K562 (cell line): ENCODE data around the gene MALSU1. TPM values are rescaled to one million over a fixed set of nuclear protein-coding genes. Genes with fewer than 3 reads are reported as not detected.

ENCODE experiments used
- CAMTA2 ChIP-seq: fragments of 250-450 bp; sonication (Bioruptor Pico); conservative IDR thresholded peaks from 2 replicates; pipeline ENCODE4 v1.5.1; 2022
- CTBP1 ChIP-seq: fragments of 450-650 bp; IDR thresholded peaks from 2 replicates; pipeline ENCODE4 v1.6.1; 2016; ENCODE audit warnings: borderline replicate concordance
- E2F3 ChIP-seq: fragments of 250-450 bp; sonication (Bioruptor Pico); IDR thresholded peaks from 2 replicates; pipeline ENCODE4 v1.4.0; 2020; ENCODE audit warnings: mild to moderate bottlenecking
- FOSL1 ChIP-seq: fragments of 200-800 bp; sonication (Bioruptor generic); conservative IDR thresholded peaks from 2 replicates; pipeline ENCODE4 v1.6.1; 2016; ENCODE audit warnings: missing genetic modification characterization, missing compliant biosample characterization
- FOXK1 ChIP-seq: sonication (generic); formaldehyde crosslinking; IDR thresholded peaks from 2 replicates; pipeline ENCODE4 v1.8.0; 2022; ENCODE audit warnings: missing genetic modification reagents, mild to moderate bottlenecking, borderline replicate concordance
- NRF1 ChIP-seq, 2 experiments: fragments of 450-650 bp; IDR thresholded peaks in 1 of 2; conservative IDR thresholded peaks in 1 of 2; 2 replicates each; pipeline ENCODE4 v1.6.1; 2014; ENCODE audit warnings: mild to moderate bottlenecking in 2 of 2
- PCBP2 ChIP-seq: fragments of 200-400 bp; formaldehyde crosslinking; IDR thresholded peaks from 2 replicates; pipeline ENCODE4 v1.6.1; 2018; ENCODE audit warnings: low read length, low read depth, mild to moderate bottlenecking, moderate library complexity; ENCODE audit not compliant: poor library complexity, severe bottlenecking
- RBM34 ChIP-seq: fragments of 200-400 bp; formaldehyde crosslinking; IDR thresholded peaks from 2 replicates; pipeline ENCODE4 v1.6.1; 2018; ENCODE audit warnings: low read length, borderline replicate concordance; ENCODE audit not compliant: insufficient read depth
- RUNX1 ChIP-seq: sonication (generic); IDR thresholded peaks from 2 replicates; pipeline ENCODE4 v1.6.1; 2016; ENCODE audit warnings: antibody characterized with exemption, low read depth
- U2AF1 ChIP-seq: fragments of 200-400 bp; formaldehyde crosslinking; optimal IDR thresholded peaks from 2 replicates; pipeline ENCODE3; 2017; ENCODE audit warnings: mild to moderate bottlenecking, low read depth, low read length, moderate library complexity
- WHSC1 ChIP-seq: IDR thresholded peaks from one replicate; pipeline ENCODE4 v1.6.1; 2012; ENCODE audit warnings: low read length, control low read depth, inconsistent platforms
- ZNF12 ChIP-seq: sonication (generic); formaldehyde crosslinking; IDR thresholded peaks from 2 replicates; pipeline ENCODE4 v1.4.0; 2020; ENCODE audit warnings: mild to moderate bottlenecking, missing genetic modification reagents
- ZNF282 ChIP-seq: sonication (generic); formaldehyde crosslinking; IDR thresholded peaks from 2 replicates; pipeline ENCODE4 v1.8.1; 2023; ENCODE audit warnings: missing genetic modification reagents
- ZNF316 ChIP-seq: fragments of 450-650 bp; IDR thresholded peaks from 2 replicates; pipeline ENCODE4 v1.6.1; 2016
- ZNF41 ChIP-seq: fragments of 250-450 bp; sonication (Bioruptor Pico); conservative IDR thresholded peaks from 2 replicates; pipeline ENCODE4 v1.4.0; 2020; ENCODE audit warnings: mild to moderate bottlenecking
- ZNF431 ChIP-seq: sonication (generic); formaldehyde crosslinking; IDR thresholded peaks from 2 replicates; pipeline ENCODE4 v1.8.0; 2022; ENCODE audit warnings: mild to moderate bottlenecking, missing genetic modification reagents
- ZNF586 ChIP-seq: fragments of 450-650 bp; formaldehyde crosslinking; conservative IDR thresholded peaks from 2 replicates; pipeline ENCODE4 v1.4.0; 2020; ENCODE audit warnings: mild to moderate bottlenecking, moderate library complexity
- ZNF830 ChIP-seq: fragments of 250-450 bp; sonication (Bioruptor Pico); IDR thresholded peaks from 2 replicates; pipeline ENCODE4 v1.5.0; 2021; ENCODE audit warnings: mild to moderate bottlenecking
- ZSCAN32 ChIP-seq: fragments of 450-650 bp; formaldehyde crosslinking; IDR thresholded peaks from 2 replicates; pipeline ENCODE4 v1.4.0; 2020; ENCODE audit warnings: mild to moderate bottlenecking, moderate library complexity
- polyA plus RNA-seq, 8 experiments: library from polyadenylated mRNA; depleted of rRNA in 4 of 8; stranded (reverse) in 5 of 8; unstranded in 3 of 8; fragments of >200 nt; fragmentation: Nextera tagmentation in 2 of 8; fragmentation: Illumina TruSeq in 1 of 8; extraction: Ambion mirVana in 2 of 8; extraction: Trizol in 1 of 8; gene quantifications; 2 replicates each; pipeline versions ENCODE4 v1.2.1 to v1.2.3, GENCODE V29; 2011 to 2014; ENCODE audit warnings: inconsistent platforms in 1 of 8, missing spikeins in 1 of 8
- total RNA-seq, 7 experiments: library from RNA; depleted of rRNA in 6 of 7; stranded (reverse); fragments of >200 nt in 6 of 7; fragmentation: Illumina TruSeq in 2 of 7; extraction: Trizol in 2 of 7; gene quantifications; 2 replicates each; pipeline versions ENCODE4 v1.2.1 to v1.2.3, GENCODE V29; 2011 to 2021; ENCODE audit warnings: low replicate concordance in 1 of 7
- TF ChIP-seq, protein P1 (sequence below): fragments of 450-650 bp; IDR thresholded peaks from 2 replicates; pipeline ENCODE4 v1.6.1; 2017; ENCODE audit warnings: mild to moderate bottlenecking, moderate library complexity
- TF ChIP-seq, protein P2 (sequence below), 3 experiments: fragments of 200-800 bp in 1 of 3; sonication (Bioruptor generic) in 1 of 3; sonication (generic) in 1 of 3; formaldehyde crosslinking in 1 of 3; IDR thresholded peaks; 2 replicates each; pipeline versions ENCODE4 v1.6.1 to v1.8.0; 2016 to 2022; ENCODE audit warnings: mild to moderate bottlenecking in 2 of 3, missing compliant biosample characterization in 2 of 3, missing genetic modification characterization in 2 of 3, missing genetic modification reagents in 1 of 3
- TF ChIP-seq, protein P3 (sequence below): fragments of 450-650 bp; formaldehyde crosslinking; IDR thresholded peaks from 2 replicates; pipeline ENCODE4 v1.4.0; 2020; ENCODE audit warnings: mild to moderate bottlenecking, moderate library complexity
- TF ChIP-seq, protein P4 (sequence below): fragments of 250-450 bp; sonication (Bioruptor Pico); IDR thresholded peaks from 2 replicates; pipeline ENCODE4 v1.8.0; 2022; ENCODE audit warnings: inconsistent platforms
- TF ChIP-seq, protein P5 (sequence below): fragments of 450-650 bp; formaldehyde crosslinking; conservative IDR thresholded peaks from 2 replicates; pipeline ENCODE4 v1.4.0; 2022; ENCODE audit warnings: mild to moderate bottlenecking, missing genetic modification characterization

MALSU1 gene
- total and polyA plus RNA-seq, 9 of the 15 experiments (the other 6 are each of a cell fraction or from before 2014, with no cell fraction given): 12.3 to 308 (median 81.2) TPM

DNA sequence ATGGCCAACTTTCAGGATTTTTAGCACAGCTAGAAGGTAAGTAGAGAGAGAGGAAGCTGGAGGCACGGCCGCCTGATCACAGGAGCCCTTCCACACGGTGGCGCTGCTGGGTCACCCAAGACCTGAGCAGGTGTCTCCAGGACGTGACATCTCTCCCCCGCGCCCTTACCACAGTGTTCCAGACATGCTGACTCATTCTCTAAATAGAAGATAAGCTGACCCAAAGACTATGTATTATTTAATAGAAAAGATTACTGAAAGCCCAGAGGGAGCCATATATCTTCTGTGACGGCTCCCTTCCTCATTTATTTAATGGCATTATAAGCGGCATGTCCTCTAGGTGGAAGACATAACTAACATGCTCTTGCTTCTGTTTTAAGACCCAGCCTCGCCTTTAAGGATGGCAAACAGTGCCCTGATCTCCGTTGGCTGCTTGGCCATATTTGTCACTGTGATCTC, 26.0 kb upstream of the MALSU1 start (continued):
- TF ChIP-seq, protein P1, sequence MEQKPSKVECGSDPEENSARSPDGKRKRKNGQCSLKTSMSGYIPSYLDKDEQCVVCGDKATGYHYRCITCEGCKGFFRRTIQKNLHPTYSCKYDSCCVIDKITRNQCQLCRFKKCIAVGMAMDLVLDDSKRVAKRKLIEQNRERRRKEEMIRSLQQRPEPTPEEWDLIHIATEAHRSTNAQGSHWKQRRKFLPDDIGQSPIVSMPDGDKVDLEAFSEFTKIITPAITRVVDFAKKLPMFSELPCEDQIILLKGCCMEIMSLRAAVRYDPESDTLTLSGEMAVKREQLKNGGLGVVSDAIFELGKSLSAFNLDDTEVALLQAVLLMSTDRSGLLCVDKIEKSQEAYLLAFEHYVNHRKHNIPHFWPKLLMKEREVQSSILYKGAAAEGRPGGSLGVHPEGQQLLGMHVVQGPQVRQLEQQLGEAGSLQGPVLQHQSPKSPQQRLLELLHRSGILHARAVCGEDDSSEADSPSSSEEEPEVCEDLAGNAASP: no peak
- no peak for TF ChIP-seq WHSC1
- no peak for TF ChIP-seq ZSCAN32
- no peak for TF ChIP-seq U2AF1
- peak; percentile 83 for TF ChIP-seq CTBP1
- peak; percentile 96 for TF ChIP-seq FOSL1 (tag)
- no peak for TF ChIP-seq E2F3 (CRISPR knock-in tag)
- TF ChIP-seq NRF1 (conservative IDR thresholded peaks at IDR 0.05 in 1 of 2, IDR thresholded peaks at IDR 0.05 in 1 of 2): 0 out of 4 replicates have a peak, but pooled peaks of 1 of the 2 experiments have one; percentile 20
- no peak for TF ChIP-seq CAMTA2 (CRISPR knock-in tag)
- TF ChIP-seq, protein P2, sequence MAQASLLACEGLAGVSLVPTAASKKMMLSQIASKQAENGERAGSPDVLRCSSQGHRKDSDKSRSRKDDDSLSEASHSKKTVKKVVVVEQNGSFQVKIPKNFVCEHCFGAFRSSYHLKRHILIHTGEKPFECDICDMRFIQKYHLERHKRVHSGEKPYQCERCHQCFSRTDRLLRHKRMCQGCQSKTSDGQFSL (CRISPR knock-in tag; IDR thresholded peaks at IDR 0.05): no peak
- TF ChIP-seq, protein P2 (tag; IDR thresholded peaks at IDR 0.05): no peak
- TF ChIP-seq ZNF12: no peak
- 0 out of 2 replicates have a peak, but pooled peaks have one; percentile 10 for TF ChIP-seq FOXK1 (CRISPR knock-in tag)
- TF ChIP-seq ZNF586 (CRISPR knock-in tag): no peak
- TF ChIP-seq ZNF41 (CRISPR knock-in tag): no peak
- TF ChIP-seq ZNF282 (CRISPR knock-in tag): no peak
- TF ChIP-seq, protein P3, sequence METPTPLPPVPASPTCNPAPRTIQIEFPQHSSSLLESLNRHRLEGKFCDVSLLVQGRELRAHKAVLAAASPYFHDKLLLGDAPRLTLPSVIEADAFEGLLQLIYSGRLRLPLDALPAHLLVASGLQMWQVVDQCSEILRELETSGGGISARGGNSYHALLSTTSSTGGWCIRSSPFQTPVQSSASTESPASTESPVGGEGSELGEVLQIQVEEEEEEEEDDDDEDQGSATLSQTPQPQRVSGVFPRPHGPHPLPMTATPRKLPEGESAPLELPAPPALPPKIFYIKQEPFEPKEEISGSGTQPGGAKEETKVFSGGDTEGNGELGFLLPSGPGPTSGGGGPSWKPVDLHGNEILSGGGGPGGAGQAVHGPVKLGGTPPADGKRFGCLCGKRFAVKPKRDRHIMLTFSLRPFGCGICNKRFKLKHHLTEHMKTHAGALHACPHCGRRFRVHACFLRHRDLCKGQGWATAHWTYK: no peak
- no peak for TF ChIP-seq ZNF431 (CRISPR knock-in tag)
- TF ChIP-seq, protein P4, sequence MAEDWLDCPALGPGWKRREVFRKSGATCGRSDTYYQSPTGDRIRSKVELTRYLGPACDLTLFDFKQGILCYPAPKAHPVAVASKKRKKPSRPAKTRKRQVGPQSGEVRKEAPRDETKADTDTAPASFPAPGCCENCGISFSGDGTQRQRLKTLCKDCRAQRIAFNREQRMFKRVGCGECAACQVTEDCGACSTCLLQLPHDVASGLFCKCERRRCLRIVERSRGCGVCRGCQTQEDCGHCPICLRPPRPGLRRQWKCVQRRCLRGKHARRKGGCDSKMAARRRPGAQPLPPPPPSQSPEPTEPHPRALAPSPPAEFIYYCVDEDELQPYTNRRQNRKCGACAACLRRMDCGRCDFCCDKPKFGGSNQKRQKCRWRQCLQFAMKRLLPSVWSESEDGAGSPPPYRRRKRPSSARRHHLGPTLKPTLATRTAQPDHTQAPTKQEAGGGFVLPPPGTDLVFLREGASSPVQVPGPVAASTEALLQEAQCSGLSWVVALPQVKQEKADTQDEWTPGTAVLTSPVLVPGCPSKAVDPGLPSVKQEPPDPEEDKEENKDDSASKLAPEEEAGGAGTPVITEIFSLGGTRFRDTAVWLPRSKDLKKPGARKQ (CRISPR knock-in tag): no peak
- no peak for TF ChIP-seq RUNX1
- no peak for TF ChIP-seq ZNF830 (CRISPR knock-in tag)
- peak; percentile 96 for TF ChIP-seq ZNF316
- no peak for TF ChIP-seq RBM34
- TF ChIP-seq PCBP2: no peak
- TF ChIP-seq, protein P5, sequence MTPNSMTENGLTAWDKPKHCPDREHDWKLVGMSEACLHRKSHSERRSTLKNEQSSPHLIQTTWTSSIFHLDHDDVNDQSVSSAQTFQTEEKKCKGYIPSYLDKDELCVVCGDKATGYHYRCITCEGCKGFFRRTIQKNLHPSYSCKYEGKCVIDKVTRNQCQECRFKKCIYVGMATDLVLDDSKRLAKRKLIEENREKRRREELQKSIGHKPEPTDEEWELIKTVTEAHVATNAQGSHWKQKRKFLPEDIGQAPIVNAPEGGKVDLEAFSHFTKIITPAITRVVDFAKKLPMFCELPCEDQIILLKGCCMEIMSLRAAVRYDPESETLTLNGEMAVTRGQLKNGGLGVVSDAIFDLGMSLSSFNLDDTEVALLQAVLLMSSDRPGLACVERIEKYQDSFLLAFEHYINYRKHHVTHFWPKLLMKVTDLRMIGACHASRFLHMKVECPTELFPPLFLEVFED: no peak
